NCI-H524 (cell line): ENCODE measurements around the gene ZNF3.
"Not testable (repeated sequence)": the region's sequence is repeated elsewhere in the genome, so short reads cannot be mapped to it uniquely, and the experiment has no call there.

Source experiments
- DNase-seq, 2 experiments: peaks; one replicate each; lab custom pipeline; 2025; lab: John Stamatoyannopoulos, UW

ZNF3 gene

DNA sequence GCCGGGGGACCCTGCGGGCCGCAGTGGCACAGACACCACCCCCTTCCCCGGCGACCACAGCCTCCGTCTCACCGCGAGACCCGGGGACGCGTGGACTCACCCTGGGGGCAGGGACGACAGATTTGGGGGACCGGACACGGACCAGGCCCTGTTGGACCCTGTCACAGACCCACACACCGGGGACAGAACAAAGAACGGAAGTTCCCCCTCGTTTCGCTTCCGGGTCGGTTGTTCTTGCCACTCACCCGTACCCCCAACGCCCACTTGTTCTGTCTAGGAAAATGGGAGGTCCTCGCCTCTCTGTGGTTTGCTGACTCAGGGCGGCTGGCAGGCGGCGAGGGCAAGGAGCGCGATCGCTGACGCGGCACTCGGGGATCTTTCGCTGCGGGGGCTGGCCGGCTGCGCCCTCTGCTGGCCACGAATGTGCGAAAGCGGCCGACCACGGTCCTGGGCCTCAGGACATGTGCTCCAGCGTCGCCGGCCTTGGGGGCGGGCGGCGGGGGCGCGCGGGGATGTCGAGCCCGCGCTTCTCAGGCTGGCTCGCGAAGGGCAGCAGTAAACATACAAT, at the start of gene ZNF3:
Gene ZNF3 (minus strand): TSS at position 189 of the 568 bp plus-strand sequence. CDS start 4,366 bp downstream, outside the sequence.
- DNase-seq, result peak; percentile 98

GRCh38 chr7:100130608-100131453, 49.3 kb upstream of the ZNF3 start:
- DNase-seq, result peak in 1 of 2 experiments; percentile 62

- not testable (repeated sequence) for DNase-seq
These were observed 48.7 kb upstream of the ZNF3 start for GRCh38 chr7:100130220-100130607.

DNA sequence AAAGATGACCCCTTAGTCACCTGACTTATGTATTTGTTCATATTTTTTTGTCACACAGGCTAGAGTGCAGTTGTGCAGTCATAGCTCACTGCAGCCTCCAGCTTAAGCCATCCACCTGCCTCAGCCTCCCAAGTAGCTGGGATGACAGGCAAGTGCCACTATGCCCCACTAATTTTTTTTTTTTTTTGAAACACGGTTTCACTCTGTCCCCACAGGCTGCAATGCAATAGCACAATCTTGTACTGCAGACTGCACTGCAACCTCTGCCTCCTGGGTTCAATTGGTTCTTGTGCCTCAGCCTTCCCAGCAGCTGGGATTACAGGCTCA, 47.1 kb upstream of the ZNF3 start:
- no peak for DNase-seq

- peak in 1 of 2 experiments; percentile 48 for DNase-seq
These were observed 46.5 kb upstream of the ZNF3 start for GRCh38 chr7:100127866-100128636.

DNA sequence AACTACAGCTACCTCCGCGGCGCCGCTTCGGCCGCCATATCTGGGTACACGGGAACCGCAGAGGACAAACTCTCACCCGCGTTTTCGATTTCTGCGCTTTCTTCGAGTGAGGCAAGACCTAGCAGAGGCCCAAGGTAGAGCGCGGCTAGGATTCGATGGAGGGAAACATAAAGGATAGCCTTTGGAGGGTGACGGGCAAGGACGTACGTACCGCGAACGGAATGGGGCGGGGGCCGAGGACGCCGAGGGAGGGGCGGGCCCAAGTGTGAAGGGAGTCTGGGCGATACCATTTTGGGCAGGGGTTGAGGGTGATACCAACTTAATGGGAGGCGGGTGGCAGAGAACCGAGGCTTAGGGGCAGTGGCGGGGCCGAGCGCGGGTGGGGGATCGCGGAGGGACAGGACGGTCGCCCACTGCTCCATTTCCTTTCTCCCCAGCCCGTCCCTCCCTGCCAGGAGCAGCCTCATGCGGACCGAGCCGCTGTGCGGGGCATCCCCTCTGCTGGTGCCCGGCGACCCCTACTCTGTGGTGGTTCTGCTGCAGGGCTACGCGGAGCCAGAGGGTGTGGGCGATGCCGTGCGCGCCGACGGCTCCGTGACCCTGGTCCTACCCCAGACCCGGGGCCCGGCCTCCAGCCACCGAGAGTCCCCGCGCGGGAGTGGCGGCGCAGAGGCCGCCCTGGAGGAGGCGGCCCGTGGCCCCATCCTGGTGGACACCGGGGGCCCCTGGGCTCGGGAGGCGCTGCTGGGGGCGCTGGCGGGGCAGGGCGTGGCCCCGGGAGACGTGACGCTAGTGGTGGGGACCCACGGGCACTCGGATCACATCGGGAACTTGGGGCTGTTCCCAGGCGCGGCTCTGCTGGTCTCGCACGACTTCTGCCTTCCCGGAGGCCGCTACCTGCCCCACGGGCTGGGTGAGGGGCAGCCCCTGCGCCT, 45.7 kb upstream of the ZNF3 start, which contains the start of gene MBLAC1:
Gene MBLAC1 (plus strand): TSS at position 37 of the 935 bp plus-strand sequence. CDS start 429 bp downstream, at position 466.
- DNase-seq, result peak; percentile 77 to 88

- DNase-seq, result peak in 1 of 2 experiments; percentile 41
These were observed 44.9 kb upstream of the ZNF3 start for GRCh38 chr7:100126239-100126930.

GRCh38 chr7:100124301-100125230, 43.0 kb upstream of the ZNF3 start:
- no peak for DNase-seq

- DNase-seq, result no peak
These were observed 41.0 kb upstream of the ZNF3 start for GRCh38 chr7:100122568-100122967.

- no peak for DNase-seq
These were observed 40.5 kb upstream of the ZNF3 start for GRCh38 chr7:100122067-100122466.

DNA sequence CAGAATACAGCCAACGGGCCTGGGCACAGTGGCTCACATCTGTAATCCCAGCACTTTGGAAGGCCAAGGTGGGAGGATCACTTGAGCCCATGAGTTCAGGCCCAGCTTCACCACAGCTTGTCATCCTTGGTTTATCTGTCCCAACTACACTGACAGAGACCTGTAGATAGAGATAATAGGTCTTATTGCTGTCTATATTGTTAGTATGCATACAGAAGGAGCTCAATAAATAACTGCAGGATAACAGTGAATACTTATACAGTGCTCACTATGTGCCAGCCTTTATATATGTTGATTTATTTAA, 39.2 kb upstream of the ZNF3 start:
- no peak for DNase-seq

GRCh38 chr7:100119970-100120732, 38.6 kb upstream of the ZNF3 start:
- DNase-seq, result peak; percentile 41 to 58

- DNase-seq, result peak; percentile 90 to 93
These were observed 37.8 kb upstream of the ZNF3 start, which contains the start of the genes CNPY4 and TAF6 for GRCh38 chr7:100119072-100119969. Gene CNPY4 (plus strand): TSS chr7:100119634. CDS start chr7:100119745, 111 bp downstream. Gene TAF6 (minus strand): TSS chr7:100119358. CDS start chr7:100114209, 5,149 bp downstream.

DNA sequence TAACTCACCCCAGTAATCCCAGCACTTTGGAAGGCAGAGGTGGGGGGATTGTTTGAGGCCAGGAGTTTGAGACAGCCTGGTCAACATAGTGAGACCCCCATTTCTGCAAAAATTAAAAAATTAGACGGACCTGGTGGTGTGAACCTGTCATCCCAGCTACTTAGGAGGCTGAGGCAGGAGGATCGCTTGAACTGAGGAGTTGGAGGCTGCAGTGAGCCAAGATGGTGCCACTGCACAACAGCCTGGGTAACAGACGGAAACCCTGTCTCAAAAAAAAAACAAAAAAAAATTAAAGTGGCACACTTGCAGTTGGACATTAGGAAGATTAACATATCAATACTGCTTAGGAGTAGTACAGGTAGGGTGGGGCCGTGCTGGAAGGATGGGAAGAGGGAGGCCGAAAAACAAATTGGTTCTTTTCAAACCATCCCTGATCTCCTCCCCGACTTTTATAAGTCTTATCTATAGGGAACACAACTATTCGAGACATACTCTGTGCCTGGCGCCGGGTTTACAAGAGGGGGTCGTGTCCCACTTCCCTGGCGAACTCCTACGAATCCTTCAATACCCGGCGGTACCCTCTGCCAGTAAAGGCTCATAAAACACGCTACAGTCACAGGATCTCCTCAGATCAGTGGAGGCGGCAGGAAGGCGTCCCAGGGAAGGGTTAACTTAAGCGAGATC, 37.0 kb upstream of the ZNF3 start:
- DNase-seq, result no peak

- no peak for DNase-seq
These were observed 33.5 kb upstream of the ZNF3 start for GRCh38 chr7:100115026-100115425.

- no peak for DNase-seq
These were observed 30.4 kb upstream of the ZNF3 start for GRCh38 chr7:100111914-100112313.

GRCh38 chr7:100111156-100111555, 29.6 kb upstream of the ZNF3 start:
- no peak for DNase-seq
